NT2/D1 (cell line): ENCODE data around the gene ACTN4.

Experiments used
- SUZ12 ChIP-seq: IDR thresholded peaks from 2 replicates; pipeline ENCODE4 v1.6.1; 2011; ENCODE audit not compliant: insufficient read length, insufficient read depth; ENCODE audit errors: extremely low read depth
- YY1 ChIP-seq: IDR thresholded peaks from 2 replicates; pipeline ENCODE4 v1.6.1; 2011; ENCODE audit not compliant: insufficient read length, insufficient read depth
- ZNF274 ChIP-seq: IDR thresholded peaks from 2 replicates; pipeline ENCODE4 v1.6.1; 2011; ENCODE audit warnings: mild to moderate bottlenecking, low read depth, low read length

GRCh38 chr19:38714354-38714778, 66.9 kb downstream of the ACTN4 start:
- no peak for TF ChIP-seq ZNF274
- TF ChIP-seq YY1, result no peak
- no peak for TF ChIP-seq SUZ12
